GM19455 (cell line): ENCODE measurements around the gene GKAP1.
"Not testable (repeated sequence)": the region's sequence is repeated elsewhere in the genome, so short reads cannot be mapped to it uniquely, and the experiment has no call there.

Experiments used
- ATAC-seq: cut with Tn5 transposase; IDR thresholded peaks from one replicate; pipeline ENCODE4 v1.9.1; 2021; ENCODE audit not compliant: unreplicated experiment

GKAP1 gene

DNA sequence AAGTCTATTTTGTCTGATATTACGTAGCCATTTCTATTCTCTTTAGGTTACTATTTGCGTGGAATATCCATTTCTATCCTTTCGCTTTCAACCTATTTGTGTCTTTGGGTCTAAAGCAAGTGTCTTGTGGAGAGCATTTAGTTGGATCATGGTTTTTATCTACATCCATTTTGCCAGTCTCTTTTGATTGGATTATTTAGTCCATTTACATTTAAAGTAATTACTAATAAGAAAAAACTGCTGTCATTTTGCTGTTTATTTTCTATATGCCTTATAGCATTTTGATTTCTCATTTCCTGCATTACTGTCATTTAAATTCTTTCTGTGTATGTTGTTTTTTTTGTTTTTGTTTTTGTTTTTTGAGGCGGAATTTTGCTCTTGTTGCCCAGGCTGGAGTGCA is 83.8 kb downstream of the GKAP1 start:
- no peak for ATAC-seq

GRCh38 chr9:83728591-83729368 is 88.8 kb downstream of the GKAP1 start:
- not testable (repeated sequence) for ATAC-seq

- ATAC-seq = no peak
These were observed 93.1 kb downstream of the GKAP1 start for GRCh38 chr9:83724436-83724835.

- ATAC-seq = no peak
These were observed 94.7 kb downstream of the GKAP1 start for GRCh38 chr9:83722726-83723495.

- no peak for ATAC-seq
These were observed 96.1 kb downstream of the GKAP1 start for GRCh38 chr9:83721509-83721908.

DNA sequence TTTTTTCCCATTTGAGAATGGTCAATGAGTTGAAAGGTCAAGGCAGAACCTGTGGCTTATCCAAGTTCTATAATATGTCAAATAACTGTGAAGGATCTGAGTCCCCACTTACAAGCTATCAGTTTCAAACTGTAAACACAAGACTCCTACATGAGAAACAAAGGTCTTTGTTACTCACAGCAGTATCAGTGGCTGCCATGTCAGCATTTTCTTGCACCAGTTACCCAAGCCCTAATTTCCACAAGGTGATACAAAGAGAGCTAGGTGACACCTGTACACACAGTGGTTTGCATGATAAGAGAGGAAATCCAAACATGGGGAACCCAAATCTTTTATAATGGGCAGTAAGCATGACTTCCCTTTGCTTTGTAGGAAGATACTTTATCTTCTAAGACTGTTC is 101.8 kb downstream of the GKAP1 start:
- no peak for ATAC-seq

DNA sequence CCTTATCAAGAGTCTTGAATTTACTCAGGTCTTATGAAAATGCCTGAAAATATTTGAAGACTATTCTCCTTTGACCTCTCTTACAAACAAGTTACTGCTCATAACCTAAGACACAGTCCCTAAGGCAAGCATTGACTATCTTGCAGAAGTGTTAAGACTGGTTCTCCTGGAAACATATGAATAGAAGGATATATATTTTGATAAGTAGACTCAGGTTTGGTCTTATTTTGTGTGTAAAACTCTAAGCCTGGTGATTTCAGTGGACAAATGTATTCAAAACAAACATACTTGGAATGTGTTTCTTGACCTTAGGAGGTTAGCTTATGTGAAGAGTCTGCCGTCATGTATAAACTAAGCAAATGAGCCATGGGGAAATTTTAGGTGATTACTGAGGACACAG is 102.3 kb downstream of the GKAP1 start:
- ATAC-seq = no peak

DNA sequence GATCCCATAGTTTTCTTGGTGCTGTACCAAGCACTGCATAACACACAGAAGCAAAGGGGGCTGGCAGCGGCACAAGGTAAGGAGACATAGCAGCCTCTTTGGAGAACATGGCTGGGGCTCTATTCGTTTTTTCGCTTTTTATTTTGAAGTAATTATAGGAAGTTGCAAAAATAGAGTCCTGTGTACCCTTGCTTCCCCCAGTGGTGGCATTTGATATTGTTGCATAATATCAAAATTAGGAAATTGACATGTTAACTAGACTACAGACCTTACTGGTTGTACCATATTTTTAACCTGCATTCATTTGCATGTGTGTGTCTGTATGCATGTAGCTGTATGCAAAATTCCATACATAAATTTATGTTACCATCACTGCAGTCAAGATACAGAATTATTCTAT is 103.2 kb downstream of the GKAP1 start:
- no peak for ATAC-seq

- ATAC-seq = peak; percentile 51
These were observed 108.9 kb downstream of the GKAP1 start for GRCh38 chr9:83708515-83709158.

GRCh38 chr9:83707768-83708514 is 109.6 kb downstream of the GKAP1 start, which contains the start of gene UBQLN1:
Gene UBQLN1, minus strand, starts transcription at chr9:83707958. Its CDS starts 279 bp downstream, at chr9:83707679.
- ATAC-seq = peak; percentile 78

- ATAC-seq = peak; percentile 59
These were observed 110.1 kb downstream of the GKAP1 start for GRCh38 chr9:83707518-83707767.

DNA sequence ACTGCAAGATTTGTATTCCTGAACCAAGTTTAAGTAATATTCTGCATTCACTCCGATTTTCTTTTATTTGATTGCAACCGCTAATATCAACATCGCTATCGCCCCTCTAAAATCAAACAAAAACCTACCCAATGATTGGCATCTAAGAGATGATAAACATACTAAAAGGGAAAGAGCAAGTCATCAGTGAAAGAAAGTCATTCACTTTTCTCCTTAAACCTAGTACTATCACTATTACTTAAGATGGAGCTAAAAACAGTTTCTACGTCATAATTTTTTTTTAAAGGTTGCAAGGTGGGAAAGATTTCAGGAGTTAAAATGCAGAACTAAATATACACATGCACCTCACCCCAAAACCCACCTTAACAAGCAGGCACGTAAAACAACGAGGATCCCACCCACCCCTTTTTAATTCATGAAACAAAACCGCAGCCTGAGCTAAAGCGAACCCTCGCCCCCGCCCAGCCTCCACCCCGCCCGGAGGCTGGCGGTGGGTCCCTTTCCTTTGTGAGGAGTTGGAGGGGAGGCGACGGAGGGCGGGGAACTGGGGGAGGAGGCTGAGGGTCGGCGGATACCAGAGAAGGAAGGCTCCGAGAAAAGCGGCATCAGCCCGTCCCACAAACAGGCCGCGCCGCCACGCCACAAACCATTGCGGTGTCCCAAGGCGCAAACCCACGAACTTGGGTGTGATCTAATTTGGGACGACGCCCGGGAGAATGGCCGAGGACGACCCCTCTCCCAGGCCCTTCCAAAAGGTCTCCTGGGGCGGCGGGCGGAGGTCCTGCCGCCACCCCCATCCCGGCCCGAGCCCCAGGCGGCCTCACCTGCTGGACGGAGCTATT is 110.7 kb downstream of the GKAP1 start:
- ATAC-seq = peak; percentile 14

- ATAC-seq = not testable (repeated sequence)
These were observed 112.3 kb downstream of the GKAP1 start for GRCh38 chr9:83705219-83705651.

- no peak for ATAC-seq
These were observed 115.8 kb downstream of the GKAP1 start for GRCh38 chr9:83701769-83702168.

DNA sequence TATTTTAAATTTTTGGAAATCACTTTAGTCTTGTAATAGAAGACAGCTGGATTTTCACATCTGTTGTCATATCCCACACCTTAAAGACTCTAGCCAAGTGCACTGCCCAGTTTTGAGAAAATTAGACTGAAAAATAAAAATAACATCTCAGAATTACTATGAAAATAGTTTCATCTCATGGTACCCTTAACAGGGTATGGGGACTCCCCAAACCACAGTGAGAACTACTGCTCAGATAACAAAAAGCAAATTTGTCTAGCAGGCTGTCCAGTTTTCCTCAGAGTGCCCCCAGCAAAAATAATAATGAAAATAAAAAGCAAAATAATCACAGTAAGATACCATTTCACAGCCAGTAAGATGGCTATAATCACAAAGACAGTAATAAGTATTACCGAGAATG is 116.3 kb downstream of the GKAP1 start:
- ATAC-seq = no peak

DNA sequence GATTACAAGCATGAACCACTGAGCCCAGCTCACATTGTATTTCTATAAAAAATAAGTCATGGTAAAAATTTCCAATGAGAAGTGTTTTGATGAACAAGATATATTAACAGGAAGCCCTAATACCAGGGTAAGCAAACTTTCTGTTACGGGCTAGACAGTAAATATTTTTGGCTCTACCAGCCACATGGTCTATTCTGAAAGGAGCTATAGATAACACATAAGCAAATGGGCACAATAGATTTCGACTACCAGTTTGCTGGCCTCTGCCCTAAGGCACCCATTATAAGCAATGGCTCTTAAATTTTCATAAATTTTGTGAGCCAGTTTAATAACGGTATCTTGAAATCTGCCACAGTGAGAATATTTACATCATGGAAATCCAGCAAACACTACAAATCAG is 118.0 kb downstream of the GKAP1 start:
- no peak for ATAC-seq

GRCh38 chr9:83698976-83699585 is 118.5 kb downstream of the GKAP1 start:
- peak; percentile 40 for ATAC-seq

DNA sequence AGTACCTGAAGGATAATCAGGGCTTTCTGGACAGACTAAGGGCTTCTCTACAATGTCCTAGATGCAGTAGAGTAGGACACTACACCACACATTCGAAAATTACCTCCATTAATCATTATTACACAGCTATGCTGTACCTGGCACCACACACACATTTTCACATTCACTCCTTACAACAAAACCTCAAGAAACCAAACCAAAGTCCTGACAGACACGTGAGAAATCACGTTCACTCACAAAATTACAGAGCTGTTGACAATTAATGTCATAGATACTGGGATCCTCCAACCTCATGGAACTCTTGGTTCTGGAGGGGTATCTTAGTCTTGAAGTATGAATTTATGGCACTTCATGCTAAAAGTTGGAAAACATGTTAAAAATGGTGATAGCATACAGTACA is 126.1 kb downstream of the GKAP1 start:
- no peak for ATAC-seq
